NT2/D1 (cell line): ENCODE results near the gene HSPB1.

Experiments used
- SUZ12 ChIP-seq: IDR thresholded peaks from 2 replicates; pipeline ENCODE4 v1.6.1; 2011; ENCODE audit not compliant: insufficient read length, insufficient read depth; ENCODE audit errors: extremely low read depth
- YY1 ChIP-seq: IDR thresholded peaks from 2 replicates; pipeline ENCODE4 v1.6.1; 2011; ENCODE audit not compliant: insufficient read length, insufficient read depth
- ZNF274 ChIP-seq: IDR thresholded peaks from 2 replicates; pipeline ENCODE4 v1.6.1; 2011; ENCODE audit warnings: mild to moderate bottlenecking, low read depth, low read length

DNA sequence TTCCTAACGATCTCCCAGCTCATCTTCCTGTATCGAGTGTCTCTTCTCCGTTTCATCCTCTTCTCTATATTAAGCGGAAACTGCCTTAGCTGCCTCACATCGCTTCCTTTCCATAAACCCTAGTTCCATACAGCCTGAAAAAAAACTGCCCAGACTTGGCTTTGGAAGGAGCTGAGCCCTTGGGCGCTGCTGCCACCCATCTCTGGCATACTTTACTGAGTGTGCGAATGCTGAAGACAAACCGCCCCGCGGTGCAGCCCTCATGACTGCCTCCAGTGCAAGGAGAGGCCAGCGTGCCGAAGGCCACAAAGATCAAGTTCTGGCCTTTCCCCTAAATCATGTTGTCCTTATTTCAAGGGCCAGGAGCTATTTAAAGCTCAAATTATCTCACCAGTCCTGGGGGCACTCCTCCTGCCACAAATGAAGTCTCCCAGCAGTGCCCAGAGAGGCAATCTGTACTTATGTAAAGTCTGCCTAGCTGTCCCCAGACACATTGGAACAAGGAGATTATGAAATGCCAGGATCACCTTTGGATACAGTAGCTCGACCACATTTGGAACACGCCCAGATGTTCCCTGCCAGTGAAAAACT, 31.1 kb downstream of the HSPB1 start:
- TF ChIP-seq ZNF274 (no peak), YY1 (no peak), SUZ12 (no peak)
